OCI-LY1 (cell line): ENCODE results near the gene CHCHD3.

Experiments used
- H2AFZ ChIP-seq: fragments of 200-600 bp; sonication (generic), shearing (Covaris generic); 2 replicates; pipeline ENCODE4 v1.6.0; 2014; ENCODE audit warnings: antibody characterized with exemption, mild to moderate bottlenecking, low read length
- H3F3A ChIP-seq: fragments of 200-600 bp; sonication (generic), shearing (Covaris generic); 2 replicates; pipeline ENCODE4 v1.6.0; 2014; ENCODE audit warnings: mild to moderate bottlenecking, antibody characterized with exemption, low read length, moderate library complexity; ENCODE audit not compliant: insufficient read depth
- H3K27ac ChIP-seq: fragments of 200-600 bp; sonication (generic); 2 replicates; pipeline ENCODE4 v1.5.1; 2014; ENCODE audit warnings: low read length, mixed run types, mild to moderate bottlenecking, low read depth; ENCODE audit not compliant: poor library complexity, severe bottlenecking
- H3K27me3 ChIP-seq: fragments of 200-600 bp; sonication (generic); 2 replicates; pipeline ENCODE4 v1.6.0; 2014; ENCODE audit warnings: antibody characterized with exemption, mild to moderate bottlenecking, low read length, moderate library complexity; ENCODE audit not compliant: insufficient read depth
- H3K36me3 ChIP-seq: fragments of 200-600 bp; sonication (generic); 2 replicates; pipeline ENCODE4 v1.6.1; 2014; ENCODE audit warnings: mild to moderate bottlenecking, antibody characterized with exemption, low read length, moderate library complexity, mixed read lengths; ENCODE audit not compliant: insufficient read depth
- H3K4me1 ChIP-seq: fragments of 200-600 bp; sonication (generic); 2 replicates; pipeline ENCODE4 v1.5.1; 2014; ENCODE audit warnings: mild to moderate bottlenecking, low read length, moderate library complexity; ENCODE audit not compliant: insufficient read depth, severe bottlenecking
- H3K4me2 ChIP-seq: fragments of 200-600 bp; sonication (generic), shearing (Covaris generic); 2 replicates; pipeline ENCODE4 v1.6.1; 2014; ENCODE audit warnings: low read length
- H3K4me3 ChIP-seq: fragments of 200-600 bp; sonication (generic); 2 replicates; pipeline ENCODE4 v1.5.1; 2014; ENCODE audit warnings: low read length, low read depth, mild to moderate bottlenecking, mixed read lengths; ENCODE audit not compliant: poor library complexity, severe bottlenecking
- H3K79me2 ChIP-seq: fragments of 200-600 bp; shearing (Covaris generic); 2 replicates; pipeline ENCODE4 v1.6.1; 2016; ENCODE audit warnings: mixed run types, low read length, mixed read lengths; ENCODE audit not compliant: insufficient read depth
- H3K9ac ChIP-seq: fragments of 200-600 bp; sonication (generic), shearing (Covaris generic); 2 replicates; pipeline ENCODE4 v1.6.1; 2014; ENCODE audit warnings: mild to moderate bottlenecking, low read length, mixed read lengths
- H3K9me2 ChIP-seq: fragments of 200-600 bp; sonication (generic), shearing (Covaris generic); 2 replicates; pipeline ENCODE4 v1.6.1; 2014; ENCODE audit warnings: low read depth, mild to moderate bottlenecking, low read length, mixed read lengths
- H3K9me3 ChIP-seq: fragments of 200-600 bp; shearing (Covaris generic); 2 replicates; pipeline ENCODE4 v1.6.1; 2014; ENCODE audit warnings: low read length, mixed read lengths
- H4K20me1 ChIP-seq: fragments of 200-600 bp; sonication (generic), shearing (Covaris generic); 2 replicates; pipeline ENCODE4 v1.6.0; 2016; ENCODE audit warnings: mild to moderate bottlenecking, low read length; ENCODE audit not compliant: insufficient read depth
- CTCF ChIP-seq: fragments of 200-600 bp; sonication (generic), shearing (Covaris generic); IDR thresholded peaks from 2 replicates; pipeline ENCODE4 v1.5.1; 2017; ENCODE audit warnings: mild to moderate bottlenecking, antibody characterized with exemption, low read length, moderate library complexity, mixed read lengths
- EZH2 ChIP-seq: fragments of 200-600 bp; sonication (generic), shearing (Covaris generic); IDR thresholded peaks from 2 replicates; pipeline ENCODE4 v1.8.0; 2017; ENCODE audit warnings: borderline replicate concordance, mixed run types, mild to moderate bottlenecking, antibody characterized with exemption, low read length, moderate library complexity, mixed read lengths

The CHCHD3 gene

GRCh38 chr7:133102276-133103060 is 20.6 kb upstream of the CHCHD3 start:
- H3K27me3 ChIP-seq: no peaks in the 10 kb centered on the region
- no peaks in the 10 kb centered on the region for H3K36me3 ChIP-seq
- no peaks in the 10 kb centered on the region for H3F3A ChIP-seq
- no peaks in the 10 kb centered on the region for H3K9me3 ChIP-seq
- no peaks in the 10 kb centered on the region for H3K4me1 ChIP-seq
- H2AFZ ChIP-seq: no peak overlapping the region
- H3K4me2 ChIP-seq: no peak overlapping the region
- no peak overlapping the region for H3K27ac ChIP-seq
- no peaks in the 10 kb centered on the region for H3K9me2 ChIP-seq
- H4K20me1 ChIP-seq: no peaks in the 10 kb centered on the region
- H3K9ac ChIP-seq: no peak overlapping the region
- TF ChIP-seq EZH2 (no peak), CTCF (no peak)
- H3K4me3 ChIP-seq: no peak overlapping the region
- H3K79me2 ChIP-seq: no peaks in the 10 kb centered on the region

- H3F3A ChIP-seq: no peaks in the 10 kb centered on the region
- H3K4me1 ChIP-seq: no peaks in the 10 kb centered on the region
- no peaks in the 10 kb centered on the region for H3K9me2 ChIP-seq
- no peak overlapping the region for H3K4me2 ChIP-seq
- no peaks in the 10 kb centered on the region for H3K79me2 ChIP-seq
- TF ChIP-seq EZH2: no peak
- no peak for TF ChIP-seq CTCF
- no peaks in the 10 kb centered on the region for H4K20me1 ChIP-seq
- H3K9ac ChIP-seq: no peak overlapping the region
- no peak overlapping the region for H3K27ac ChIP-seq
- no peak overlapping the region for H2AFZ ChIP-seq
- no peak overlapping the region for H3K4me3 ChIP-seq
- no peaks in the 10 kb centered on the region for H3K36me3 ChIP-seq
- no peaks in the 10 kb centered on the region for H3K27me3 ChIP-seq
- H3K9me3 ChIP-seq: no peaks in the 10 kb centered on the region
These were observed 17.9 kb upstream of the CHCHD3 start for GRCh38 chr7:133099633-133100286.

- Histone ChIP-seq H3K9me2 (no peaks in the 10 kb centered on the region), H3K36me3 (no peaks in the 10 kb centered on the region), H3K79me2 (no peaks in the 10 kb centered on the region), H3K9ac (no peak overlapping the region), H2AFZ (no peak overlapping the region), H3F3A (no peaks in the 10 kb centered on the region), H4K20me1 (no peaks in the 10 kb centered on the region), H3K4me2 (no peak overlapping the region), H3K9me3 (no peaks in the 10 kb centered on the region), H3K27me3 (no peaks in the 10 kb centered on the region), H3K27ac (no peak overlapping the region), H3K4me1 (no peaks in the 10 kb centered on the region), H3K4me3 (no peak overlapping the region)
- TF ChIP-seq CTCF: no peak
- TF ChIP-seq EZH2: no peak
These were observed 13.3 kb upstream of the CHCHD3 start for GRCh38 chr7:133095119-133095671.
